Cardiac fibroblast (primary cell): ENCODE measurements around the gene TTC22.
A peak's percentile ranks its signal among the peaks of the same experiment; 100 is the strongest.

Experiments
- DNase-seq, 2 donors: peaks; one replicate each; pipeline versions ENCODE4 v3.0.0 to v3.0.0-alpha.2; 2010; ENCODE audit warnings: low read depth in 2 of 2
- H3K4me3 ChIP-seq, 2 donors: replicated peaks in 1 of 2; 1 replicate in 1 of 2; 2 replicates in 1 of 2; pipeline ENCODE4 v1.5.1; 2011; ENCODE audit warnings: low read depth in 2 of 2, low read length in 2 of 2, mild to moderate bottlenecking in 2 of 2, moderate library complexity in 1 of 2
- CTCF ChIP-seq: IDR thresholded peaks from one replicate; pipeline ENCODE4 v1.5.1; 2011; ENCODE audit warnings: low read depth, mild to moderate bottlenecking, low read length, inconsistent platforms

The TTC22 gene

GRCh38 chr1:54798206-54798605 lies 2.9 kb downstream of the TTC22 start:
- TF ChIP-seq CTCF: no peak

GRCh38 chr1:54796902-54797301 lies 4.2 kb downstream of the TTC22 start:
- H3K4me3 ChIP-seq: no peak overlapping the region
- no peak for DNase-seq
- no peak for TF ChIP-seq CTCF

More at GRCh38 chr1:54798206-54798605, 2.9 kb downstream of the TTC22 start:
- DNase-seq: no peak
- H3K4me3 ChIP-seq: no peak overlapping the region

- no peak for DNase-seq
- H3K4me3 ChIP-seq: no peak overlapping the region
- no peak for TF ChIP-seq CTCF
These were observed 5.2 kb downstream of the TTC22 start for GRCh38 chr1:54795841-54796468.

GRCh38 chr1:54795356-54795665 lies 5.8 kb downstream of the TTC22 start:
- no peak for DNase-seq
- no peak overlapping the region for H3K4me3 ChIP-seq
- no peak for TF ChIP-seq CTCF

GRCh38 chr1:54794451-54795355 lies 6.4 kb downstream of the TTC22 start:
- no peak for TF ChIP-seq CTCF
- H3K4me3 ChIP-seq: no peak overlapping the region
- DNase-seq: peak in 1 of 2 donors; percentile 54

- no peak overlapping the region for H3K4me3 ChIP-seq
- no peak for TF ChIP-seq CTCF
- no peak for DNase-seq
These were observed 8.3 kb downstream of the TTC22 start for GRCh38 chr1:54792686-54793282.
